Activated CD8-positive, alpha-beta memory T cell treated with anti-CD3 and anti-CD28 coated beads, Interleukin-2, amount 50 U/mL, for 1 hour (primary cell): ENCODE data around the gene MAP3K20.
"Not testable (repeated sequence)": the region's sequence is repeated elsewhere in the genome, so short reads cannot be mapped to it uniquely, and the experiment has no call there.

ENCODE experiments used
- DNase-seq: peaks from one replicate; pipeline ENCODE4 v3.0.0-alpha.2; 2020; ENCODE audit errors: extremely low read depth

The MAP3K20 gene

GRCh38 chr2:173204316-173204715, 128.7 kb downstream of the MAP3K20 start:
- no peak for DNase-seq

GRCh38 chr2:173205375-173205774, 129.7 kb downstream of the MAP3K20 start:
- no peak for DNase-seq

GRCh38 chr2:173207124-173207523, 131.5 kb downstream of the MAP3K20 start:
- DNase-seq, result not testable (repeated sequence)

GRCh38 chr2:173210270-173211196, 134.9 kb downstream of the MAP3K20 start:
- no peak for DNase-seq

GRCh38 chr2:173213181-173213580, 137.5 kb downstream of the MAP3K20 start:
- DNase-seq, result no peak

GRCh38 chr2:173214213-173214612, 138.6 kb downstream of the MAP3K20 start:
- DNase-seq, result no peak

- no peak for DNase-seq
These were observed 139.7 kb downstream of the MAP3K20 start for GRCh38 chr2:173215316-173215715.

GRCh38 chr2:173216051-173216450, 140.4 kb downstream of the MAP3K20 start:
- no peak for DNase-seq

- DNase-seq, result no peak
These were observed 141.0 kb downstream of the MAP3K20 start for GRCh38 chr2:173216668-173217067.

- no peak for DNase-seq
These were observed 141.6 kb downstream of the MAP3K20 start for GRCh38 chr2:173217116-173217840.

- no peak for DNase-seq
These were observed 142.8 kb downstream of the MAP3K20 start for GRCh38 chr2:173218326-173219056.

- no peak for DNase-seq
These were observed 145.6 kb downstream of the MAP3K20 start for GRCh38 chr2:173221132-173221695.

- DNase-seq, result no peak
These were observed 146.4 kb downstream of the MAP3K20 start for GRCh38 chr2:173221937-173222594.

GRCh38 chr2:173223871-173224270, 148.2 kb downstream of the MAP3K20 start:
- DNase-seq, result no peak

GRCh38 chr2:173226899-173227698, 151.5 kb downstream of the MAP3K20 start:
- DNase-seq, result no peak

GRCh38 chr2:173229086-173229485, 153.4 kb downstream of the MAP3K20 start:
- DNase-seq, result no peak

GRCh38 chr2:173230181-173230580, 154.5 kb downstream of the MAP3K20 start:
- no peak for DNase-seq

GRCh38 chr2:173231042-173231441, 155.4 kb downstream of the MAP3K20 start:
- DNase-seq, result no peak

GRCh38 chr2:173231465-173231864, 155.8 kb downstream of the MAP3K20 start:
- no peak for DNase-seq

GRCh38 chr2:173232956-173233744, 157.5 kb downstream of the MAP3K20 start:
- no peak for DNase-seq
